CD4-positive, alpha-beta T cell treated with Interleukin-15 for 4 hours (primary cell): Measurements from ENCODE around the gene MYO5B.
"Not testable (repeated sequence)": the region's sequence is repeated elsewhere in the genome, so short reads cannot be mapped to it uniquely, and the experiment has no call there.

Experiments used
- DNase-seq: peaks from one replicate; pipeline ENCODE4 v3.0.0-alpha.2; 2020; ENCODE audit warnings: low spot score

Gene MYO5B

GRCh38 chr18:49794743-49795142, 400.2 kb downstream of the MYO5B start:
- no peak for DNase-seq

- DNase-seq = not testable (repeated sequence)
Observed at GRCh38 chr18:49789560-49790134, 405.3 kb downstream of the MYO5B start.

- peak; percentile 12 for DNase-seq
Observed at GRCh38 chr18:49788327-49788898, 406.5 kb downstream of the MYO5B start.

GRCh38 chr18:49786019-49786720, 408.8 kb downstream of the MYO5B start:
- DNase-seq = peak; percentile 42

GRCh38 chr18:49784427-49785185, 410.3 kb downstream of the MYO5B start:
- DNase-seq = no peak

- not testable (repeated sequence) for DNase-seq
Observed at GRCh38 chr18:49783631-49784030, 411.3 kb downstream of the MYO5B start.

- DNase-seq = no peak
Observed at GRCh38 chr18:49778826-49779465, 416.0 kb downstream of the MYO5B start.
